OCI-LY3 (cell line): Measurements from ENCODE around the gene DTX3.

Experiments used
- CTCF ChIP-seq: fragments of 200-600, 300-600 bp; sonication (generic); IDR thresholded peaks from 2 replicates; pipeline ENCODE4 v1.5.1; 2014; ENCODE audit warnings: antibody characterized with exemption, low read length, low read depth
- EZH2phosphoT487 ChIP-seq: fragments of 200-600 bp; shearing (Covaris generic); IDR thresholded peaks from 2 replicates; pipeline ENCODE4 v1.6.1; 2018; ENCODE audit warnings: antibody characterized with exemption, mixed run types, low read depth

DNA sequence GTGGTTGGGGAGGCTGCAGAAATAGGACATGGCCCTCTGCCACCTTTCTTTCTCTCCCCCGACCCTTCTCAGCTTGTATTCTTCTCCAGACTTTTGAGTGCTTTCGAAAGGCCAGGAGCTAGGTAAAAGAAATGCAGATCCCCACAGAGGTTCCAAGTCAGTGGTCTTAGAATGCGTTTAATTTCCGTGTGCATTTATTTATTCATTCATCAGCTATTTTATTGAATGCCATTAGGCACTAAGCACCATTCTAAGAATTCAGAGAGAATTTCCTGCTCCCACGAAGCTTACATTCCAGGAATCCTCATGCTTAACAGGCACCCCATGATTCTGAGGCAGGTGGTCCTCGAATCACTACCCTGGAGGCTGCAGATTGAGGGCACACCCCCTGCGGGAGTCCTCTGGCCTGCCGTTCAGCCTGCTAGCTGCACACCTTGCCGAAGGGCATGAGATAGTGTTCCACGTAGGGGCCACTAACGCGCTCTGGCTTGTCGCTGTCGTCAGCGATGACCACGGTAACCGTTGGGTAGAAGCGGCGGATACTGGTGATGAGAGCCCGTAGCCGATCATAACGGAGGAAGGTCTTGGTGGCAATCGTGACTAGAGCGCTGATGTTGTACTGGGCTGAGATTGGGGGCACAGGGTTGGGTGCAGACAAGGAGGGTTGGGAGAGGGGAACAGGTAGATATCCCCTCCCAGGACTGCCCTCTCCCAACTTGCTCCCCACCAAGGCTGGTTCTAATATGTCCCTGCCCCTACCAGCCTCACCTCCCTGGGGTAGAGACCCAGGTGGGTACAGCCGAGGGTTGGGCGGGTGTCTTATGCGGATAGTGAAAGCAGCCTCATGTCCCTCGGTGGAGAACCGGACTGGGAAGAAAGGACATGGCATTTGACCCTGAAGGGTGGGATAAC is 23.9 kb downstream of the DTX3 start:
- TF ChIP-seq CTCF (no peak), EZH2phosphoT487 (no peak)
